Left ventricle myocardium inferior (tissue), 1 donor: ENCODE results near the gene NAV2. TPM values are rescaled to one million over a fixed set of nuclear protein-coding genes. Genes with fewer than 3 reads are reported as not detected.

ENCODE experiments used
- DNase-seq: peaks from one replicate; pipeline ENCODE4 v3.0.0-alpha.2; 2020
- H3K27ac ChIP-seq: fragments of 200-600 bp; replicated peaks from 2 replicates; pipeline ENCODE4 v1.8.0; 2021
- H3K27me3 ChIP-seq: fragments of 200-600 bp; 2 replicates; pipeline ENCODE4 v1.8.0; 2021; ENCODE audit warnings: low read depth
- H3K36me3 ChIP-seq: fragments of 200-600 bp; 2 replicates; pipeline ENCODE4 v1.8.0; 2021
- H3K4me1 ChIP-seq: fragments of 200-600 bp; 2 replicates; pipeline ENCODE4 v1.8.0; 2021
- H3K4me3 ChIP-seq: fragments of 200-600 bp; 2 replicates; pipeline ENCODE4 v1.8.0; 2021; ENCODE audit warnings: mild to moderate bottlenecking, moderate library complexity
- H3K9me3 ChIP-seq: fragments of 200-600 bp; replicated peaks from 2 replicates; pipeline ENCODE4 v1.8.0; 2021
- intact Hi-C: fragments of 100-400 bp; cut with micrococcal nuclease; formaldehyde crosslinking; loops from one replicate; pipeline ENCODE4 v1.11.0; 2022
- total RNA-seq: library from RNA; stranded (reverse); fragmentation: NEBNext Ultra II Directional; extraction: Animal tissue kit (Norgen Biotek cat#: 25700); gene quantifications from one replicate; pipeline ENCODE4 v1.2.1, GENCODE V29; 2021
- TF ChIP-seq, protein P1 (sequence below): fragments of 200-600 bp; IDR thresholded peaks from 2 replicates; pipeline ENCODE4 v1.8.0; 2021; ENCODE audit warnings: antibody characterized with exemption, mild to moderate bottlenecking, borderline replicate concordance
- donor health status: DM: no; HTN: yes; CAD: no; lungs with severe emphysema.

The NAV2 gene
- total RNA-seq, 1 donor from 2014 or later, result 14.3 TPM

GRCh38 chr11:20046416-20046815 lies 333.8 kb downstream of the NAV2 start:
- H3K4me1 ChIP-seq, result peaks cover 70% of the 10 kb centered on the region
- DNase-seq, result no peak
- peaks cover 26% of the 10 kb centered on the region for H3K36me3 ChIP-seq
- no peaks in the 10 kb centered on the region for H3K27me3 ChIP-seq
- H3K4me3 ChIP-seq, result peak overlapping the region; percentile 68
- no peaks in the 10 kb centered on the region for H3K9me3 ChIP-seq
- TF ChIP-seq, protein P1, sequence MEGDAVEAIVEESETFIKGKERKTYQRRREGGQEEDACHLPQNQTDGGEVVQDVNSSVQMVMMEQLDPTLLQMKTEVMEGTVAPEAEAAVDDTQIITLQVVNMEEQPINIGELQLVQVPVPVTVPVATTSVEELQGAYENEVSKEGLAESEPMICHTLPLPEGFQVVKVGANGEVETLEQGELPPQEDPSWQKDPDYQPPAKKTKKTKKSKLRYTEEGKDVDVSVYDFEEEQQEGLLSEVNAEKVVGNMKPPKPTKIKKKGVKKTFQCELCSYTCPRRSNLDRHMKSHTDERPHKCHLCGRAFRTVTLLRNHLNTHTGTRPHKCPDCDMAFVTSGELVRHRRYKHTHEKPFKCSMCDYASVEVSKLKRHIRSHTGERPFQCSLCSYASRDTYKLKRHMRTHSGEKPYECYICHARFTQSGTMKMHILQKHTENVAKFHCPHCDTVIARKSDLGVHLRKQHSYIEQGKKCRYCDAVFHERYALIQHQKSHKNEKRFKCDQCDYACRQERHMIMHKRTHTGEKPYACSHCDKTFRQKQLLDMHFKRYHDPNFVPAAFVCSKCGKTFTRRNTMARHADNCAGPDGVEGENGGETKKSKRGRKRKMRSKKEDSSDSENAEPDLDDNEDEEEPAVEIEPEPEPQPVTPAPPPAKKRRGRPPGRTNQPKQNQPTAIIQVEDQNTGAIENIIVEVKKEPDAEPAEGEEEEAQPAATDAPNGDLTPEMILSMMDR, result no peak
- H3K27ac ChIP-seq, result peak overlapping the region; percentile 90
- intact Hi-C loops, result no loop called here

DNA sequence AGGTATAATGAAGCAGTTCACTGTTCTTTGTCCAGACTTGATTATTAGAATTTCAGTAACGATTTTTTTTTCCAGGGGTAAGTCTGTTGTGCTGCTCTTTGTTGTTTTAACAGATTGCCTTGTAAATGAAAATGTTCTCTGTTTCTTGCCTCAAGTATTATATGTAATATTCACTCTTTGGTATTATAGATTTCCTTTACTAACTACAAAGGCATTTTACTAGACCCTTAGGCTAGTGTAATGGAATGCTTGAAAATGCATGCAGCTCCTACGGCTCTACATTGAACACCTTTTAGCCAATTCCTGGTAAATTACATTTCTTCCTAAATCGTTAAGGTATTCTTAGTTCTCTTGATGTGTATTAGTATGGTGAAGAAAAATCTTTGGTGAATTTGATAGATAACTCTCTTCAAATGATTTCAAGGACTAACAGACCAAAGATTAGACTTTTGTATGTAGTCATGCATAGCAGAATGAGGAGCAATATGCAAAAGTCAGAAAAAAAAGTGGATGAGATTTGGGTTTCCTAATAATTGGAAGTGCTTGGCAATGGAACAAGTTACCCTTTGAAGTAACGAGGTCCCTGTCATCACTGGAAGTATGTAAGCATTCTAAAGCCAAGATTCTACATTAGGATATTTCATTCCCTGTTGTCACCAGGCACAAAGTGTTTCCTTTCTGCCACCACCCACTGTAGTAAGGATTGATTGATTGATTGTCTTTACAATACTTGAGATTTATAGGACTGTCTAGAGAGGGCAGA lies 334.6 kb downstream of the NAV2 start:
- Histone ChIP-seq H3K9me3 (no peaks in the 10 kb centered on the region), H3K27ac (peak overlapping the region; percentile 90), H3K4me1 (peaks cover 70% of the 10 kb centered on the region), H3K36me3 (peaks cover 26% of the 10 kb centered on the region), H3K4me3 (peak overlapping the region; percentile 68), H3K27me3 (no peaks in the 10 kb centered on the region)
- TF ChIP-seq, protein P1, result no peak
- no peak for DNase-seq
- intact Hi-C loops, result no loop called here

DNA sequence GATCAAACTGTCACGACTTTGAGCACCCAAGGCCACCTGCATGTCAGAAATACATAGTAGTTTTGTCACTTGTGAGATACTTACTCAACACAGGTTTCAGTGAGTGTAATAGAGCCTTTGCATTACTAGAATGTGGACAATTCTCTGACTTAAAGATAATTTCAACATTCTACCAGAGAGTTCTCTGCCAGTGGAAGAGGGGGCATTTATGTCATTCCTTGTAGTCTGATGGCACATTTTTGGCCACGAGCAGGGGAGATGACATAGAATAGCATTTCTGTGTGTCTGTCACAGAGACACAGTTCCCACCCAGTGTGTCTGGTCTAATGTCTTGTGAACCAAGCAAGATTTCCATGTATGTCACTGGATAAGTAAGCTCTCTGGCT lies 335.1 kb downstream of the NAV2 start:
- TF ChIP-seq, protein P1, result no peak
- peaks cover 29% of the 10 kb centered on the region for H3K36me3 ChIP-seq
- H3K27me3 ChIP-seq, result no peaks in the 10 kb centered on the region
- H3K4me3 ChIP-seq, result peak overlapping the region; percentile 68
- no peaks in the 10 kb centered on the region for H3K9me3 ChIP-seq
- intact Hi-C loops, result no loop called here
- H3K4me1 ChIP-seq, result peaks cover 70% of the 10 kb centered on the region
- DNase-seq, result no peak
- peak overlapping the region; percentile 90 for H3K27ac ChIP-seq

DNA sequence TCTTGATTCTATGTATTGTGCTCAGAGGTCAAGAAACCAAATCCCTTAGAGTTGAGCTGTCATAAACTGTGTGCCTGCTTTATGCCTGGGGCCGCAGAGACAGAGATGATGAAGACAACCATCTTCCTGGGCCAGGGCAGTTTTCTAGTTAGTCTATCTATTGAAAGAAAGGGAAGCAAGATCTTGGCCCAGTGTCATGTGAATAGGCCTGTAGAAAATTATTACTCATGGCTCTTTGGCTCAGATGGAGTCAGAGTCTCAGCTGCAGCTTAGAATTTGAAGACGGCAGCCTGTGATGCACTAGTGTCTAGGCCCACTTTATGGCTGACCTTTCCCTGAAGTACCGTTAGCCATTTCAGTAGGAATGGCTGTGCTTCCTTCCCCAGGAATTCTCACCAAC lies 335.6 kb downstream of the NAV2 start:
- Histone ChIP-seq H3K27ac (peak overlapping the region; percentile 90), H3K9me3 (no peaks in the 10 kb centered on the region), H3K4me1 (peaks cover 67% of the 10 kb centered on the region), H3K27me3 (no peaks in the 10 kb centered on the region), H3K36me3 (peaks cover 29% of the 10 kb centered on the region), H3K4me3 (peak overlapping the region; percentile 68)
- intact Hi-C loops, result no loop called here
- DNase-seq, result no peak
- TF ChIP-seq, protein P1, result no peak

DNA sequence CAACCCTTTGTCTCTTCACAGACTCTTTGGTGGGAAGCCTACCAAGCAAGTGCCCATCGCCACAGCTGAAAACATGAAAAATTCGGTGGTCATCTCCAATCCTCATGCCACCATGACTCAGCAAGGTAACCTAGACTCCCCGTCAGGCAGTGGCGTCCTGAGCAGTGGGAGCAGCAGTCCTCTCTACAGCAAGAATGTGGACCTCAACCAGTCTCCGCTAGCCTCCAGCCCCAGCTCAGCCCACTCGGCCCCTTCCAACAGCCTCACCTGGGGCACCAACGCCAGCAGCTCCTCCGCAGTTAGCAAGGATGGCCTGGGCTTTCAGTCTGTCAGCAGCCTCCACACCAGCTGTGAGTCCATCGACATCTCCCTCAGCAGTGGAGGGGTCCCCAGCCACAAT lies 336.1 kb downstream of the NAV2 start:
- H3K36me3 ChIP-seq, result peaks cover 28% of the 10 kb centered on the region
- H3K4me1 ChIP-seq, result peaks cover 63% of the 10 kb centered on the region
- peak overlapping the region; percentile 90 for H3K27ac ChIP-seq
- TF ChIP-seq, protein P1, result no peak
- DNase-seq, result no peak
- H3K9me3 ChIP-seq, result no peaks in the 10 kb centered on the region
- H3K4me3 ChIP-seq, result peak overlapping the region; percentile 68
- no peaks in the 10 kb centered on the region for H3K27me3 ChIP-seq
- intact Hi-C loops, result no loop called here
